Measurements from ENCODE around the gene CYP2W1. TPM values are rescaled to one million over a fixed set of nuclear protein-coding genes. Genes with fewer than 3 reads are reported as not detected.

CYP2W1 gene
- polyA plus RNA-seq, 3 donors: 1.8 to 4.1 (median 2.7) TPM

DNA sequence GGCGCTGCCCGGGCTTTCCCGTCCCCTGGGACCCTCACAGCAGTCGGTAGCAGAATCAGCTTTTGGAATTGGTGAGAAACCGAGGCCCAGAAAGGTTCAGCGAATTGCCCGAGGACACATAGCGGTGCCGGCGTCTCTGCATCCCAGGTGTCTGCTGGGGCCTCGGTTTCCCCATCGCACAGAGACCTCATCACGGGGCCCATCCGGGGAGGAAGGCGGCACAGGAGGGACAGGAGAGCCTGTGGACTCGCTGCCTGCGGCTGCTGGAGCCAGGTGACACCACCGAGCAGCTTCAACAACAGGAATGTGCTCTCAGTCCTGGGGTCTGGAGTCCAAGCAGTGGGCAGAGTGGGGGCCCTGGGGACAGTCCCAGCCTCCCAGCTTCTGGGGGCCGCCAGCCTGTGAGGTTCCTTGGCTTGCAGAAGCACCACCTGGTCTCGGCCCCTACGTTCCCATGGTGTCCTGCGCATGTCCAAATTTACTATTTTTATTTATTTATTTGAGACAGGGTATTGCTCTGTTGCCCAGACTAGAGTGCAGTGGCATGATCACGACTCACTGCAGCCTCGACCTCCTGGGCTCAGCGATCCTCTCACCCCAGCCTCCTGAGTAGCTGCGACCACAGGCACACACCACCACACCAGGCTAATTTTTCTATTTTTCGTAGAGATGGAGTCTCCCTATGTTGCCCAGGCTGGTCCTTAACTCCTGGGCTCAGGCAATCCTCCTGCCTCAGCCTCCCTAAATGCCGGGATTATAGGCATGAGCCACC, 7.1 kb upstream of the CYP2W1 start:
- DNase-seq (ENCODE audit: extremely low read depth in 1 of 11, low read depth in 9 of 11, low spot score in 4 of 11): no peak

- no peak for DNase-seq (ENCODE audit: extremely low read depth in 1 of 11, low read depth in 9 of 11, low spot score in 4 of 11)
Measured at GRCh38 chr7:976901-977325, 6.1 kb upstream of the CYP2W1 start.

DNA sequence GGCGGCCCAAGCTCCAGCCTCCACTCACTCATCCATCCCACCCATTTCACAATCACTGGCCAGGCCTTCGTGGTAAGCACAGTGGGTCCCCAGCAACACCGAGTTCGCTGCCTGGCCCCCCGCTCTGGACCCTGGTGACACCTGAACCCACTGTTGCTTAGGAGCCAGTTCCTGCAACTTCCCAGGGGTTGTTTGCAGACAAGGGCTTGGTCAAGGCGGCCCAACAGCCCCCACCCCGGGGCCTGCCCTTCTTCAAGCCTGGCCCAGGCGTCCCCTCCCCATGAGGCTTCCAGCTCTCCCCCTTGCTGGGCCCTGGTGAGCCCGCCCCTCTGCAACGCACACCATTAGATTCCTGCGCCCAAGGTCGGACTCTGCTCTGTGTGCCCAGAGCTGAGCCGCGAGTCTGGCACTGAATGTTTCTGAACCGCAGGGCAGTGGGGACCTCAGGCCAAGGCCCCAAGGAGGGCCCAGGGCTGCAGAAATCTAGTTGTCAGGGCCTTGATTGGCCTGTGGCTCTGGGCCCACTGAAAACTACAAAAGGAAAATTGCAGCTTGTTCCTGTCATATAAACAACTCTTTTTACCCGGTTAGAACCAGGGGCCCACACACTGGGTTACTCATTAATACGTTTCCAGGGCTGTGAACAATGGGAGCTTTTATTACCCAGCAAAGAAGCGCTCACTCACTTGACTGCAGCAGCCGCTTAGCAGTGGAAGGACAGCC, 5.5 kb upstream of the CYP2W1 start:
- peak in 6 of 11 donors; percentile 56 to 89 (median 75) for DNase-seq (ENCODE audit: extremely low read depth in 1 of 11, low read depth in 9 of 11, low spot score in 4 of 11)

GRCh38 chr7:978049-978346, 5.0 kb upstream of the CYP2W1 start:
- no peak for DNase-seq (ENCODE audit: extremely low read depth in 1 of 11, low read depth in 9 of 11, low spot score in 4 of 11)

- DNase-seq (ENCODE audit: extremely low read depth in 1 of 11, low read depth in 9 of 11, low spot score in 4 of 11): no peak
Measured at GRCh38 chr7:978416-979091, 4.4 kb upstream of the CYP2W1 start.

- no peak for DNase-seq (ENCODE audit: extremely low read depth in 1 of 11, low read depth in 9 of 11, low spot score in 4 of 11)
Measured at GRCh38 chr7:979151-979550, 3.8 kb upstream of the CYP2W1 start.

DNA sequence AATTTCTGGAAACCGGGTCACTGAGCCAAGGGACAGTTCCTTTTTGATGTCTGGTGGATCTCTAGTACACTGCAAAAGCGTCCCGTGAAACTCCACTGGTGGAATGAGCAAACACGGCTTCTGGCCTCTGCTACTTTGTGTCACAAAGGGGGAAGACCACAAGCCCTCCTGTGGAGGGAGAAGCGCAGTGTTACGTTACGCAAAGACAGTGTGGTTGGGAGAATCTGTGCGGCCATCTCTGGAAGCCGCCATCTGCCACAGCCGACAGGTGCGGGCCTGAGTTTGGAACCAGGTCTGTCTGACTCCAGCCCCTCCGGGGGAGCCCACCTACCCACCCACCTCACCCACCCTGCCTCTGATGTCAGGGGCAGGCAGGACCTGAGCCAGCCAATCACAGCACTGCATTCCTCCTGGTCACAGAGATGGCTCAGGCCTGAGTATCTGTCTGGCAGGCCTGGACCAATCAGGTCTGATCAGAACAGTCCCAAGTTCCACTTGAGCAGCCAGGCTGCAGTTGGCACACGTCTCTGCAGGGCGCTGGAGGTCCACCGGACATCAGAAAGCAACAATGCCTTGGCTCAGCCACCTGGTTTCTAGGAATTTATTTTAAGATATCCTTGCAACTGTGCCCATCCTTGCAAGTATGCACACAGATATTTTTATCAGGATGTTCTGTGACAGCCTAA, 3.0 kb upstream of the CYP2W1 start:
- no peak for DNase-seq (ENCODE audit: extremely low read depth in 1 of 11, low read depth in 9 of 11, low spot score in 4 of 11)

GRCh38 chr7:981793-982510, 1.0 kb upstream of the CYP2W1 start:
- no peak for DNase-seq (ENCODE audit: extremely low read depth in 1 of 11, low read depth in 9 of 11, low spot score in 4 of 11)

- DNase-seq (ENCODE audit: extremely low read depth in 1 of 11, low read depth in 9 of 11, low spot score in 4 of 11): no peak
Measured at GRCh38 chr7:982511-983003, 424 bp upstream of the CYP2W1 start.

GRCh38 chr7:983616-984071, 663 bp downstream of the CYP2W1 start:
- DNase-seq (ENCODE audit: extremely low read depth in 1 of 11, low read depth in 9 of 11, low spot score in 4 of 11): no peak

DNA sequence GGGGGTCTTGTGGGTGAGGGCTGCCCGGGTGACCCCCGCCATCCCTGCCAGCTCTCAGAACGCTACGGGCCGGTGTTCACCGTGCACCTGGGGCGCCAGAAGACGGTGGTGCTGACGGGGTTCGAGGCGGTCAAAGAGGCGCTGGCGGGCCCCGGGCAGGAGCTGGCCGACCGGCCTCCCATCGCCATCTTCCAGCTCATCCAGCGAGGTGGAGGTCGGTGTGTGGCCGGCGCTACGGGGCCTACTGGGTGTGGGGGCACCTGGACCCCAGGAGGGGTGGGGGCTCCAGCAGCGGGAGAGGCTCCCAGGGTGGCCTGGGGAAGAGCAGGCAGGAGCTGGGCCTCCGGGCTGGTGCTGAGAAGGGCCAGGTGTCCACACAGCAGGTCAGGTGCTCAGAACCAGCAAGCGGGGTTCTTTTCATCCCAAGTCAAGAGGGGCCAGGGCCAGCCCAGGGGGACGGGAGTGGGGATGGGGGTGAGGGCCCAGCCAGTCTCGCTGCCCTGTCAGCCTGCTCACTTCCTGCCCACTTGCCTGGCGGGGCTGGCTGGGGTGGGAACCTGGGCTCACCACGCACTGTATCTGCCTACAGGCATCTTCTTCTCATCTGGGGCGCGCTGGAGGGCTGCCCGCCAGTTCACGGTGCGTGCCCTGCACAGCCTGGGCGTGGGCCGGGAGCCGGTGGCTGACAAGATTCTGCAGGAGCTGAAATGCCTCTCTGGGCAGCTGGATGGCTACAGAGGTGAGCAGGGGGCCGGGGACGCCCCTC, 1.6 kb downstream of the CYP2W1 start:
- no peak for DNase-seq (ENCODE audit: extremely low read depth in 1 of 11, low read depth in 9 of 11, low spot score in 4 of 11)

GRCh38 chr7:985127-985416, 2.1 kb downstream of the CYP2W1 start:
- DNase-seq (ENCODE audit: extremely low read depth in 1 of 11, low read depth in 9 of 11, low spot score in 4 of 11): no peak

DNA sequence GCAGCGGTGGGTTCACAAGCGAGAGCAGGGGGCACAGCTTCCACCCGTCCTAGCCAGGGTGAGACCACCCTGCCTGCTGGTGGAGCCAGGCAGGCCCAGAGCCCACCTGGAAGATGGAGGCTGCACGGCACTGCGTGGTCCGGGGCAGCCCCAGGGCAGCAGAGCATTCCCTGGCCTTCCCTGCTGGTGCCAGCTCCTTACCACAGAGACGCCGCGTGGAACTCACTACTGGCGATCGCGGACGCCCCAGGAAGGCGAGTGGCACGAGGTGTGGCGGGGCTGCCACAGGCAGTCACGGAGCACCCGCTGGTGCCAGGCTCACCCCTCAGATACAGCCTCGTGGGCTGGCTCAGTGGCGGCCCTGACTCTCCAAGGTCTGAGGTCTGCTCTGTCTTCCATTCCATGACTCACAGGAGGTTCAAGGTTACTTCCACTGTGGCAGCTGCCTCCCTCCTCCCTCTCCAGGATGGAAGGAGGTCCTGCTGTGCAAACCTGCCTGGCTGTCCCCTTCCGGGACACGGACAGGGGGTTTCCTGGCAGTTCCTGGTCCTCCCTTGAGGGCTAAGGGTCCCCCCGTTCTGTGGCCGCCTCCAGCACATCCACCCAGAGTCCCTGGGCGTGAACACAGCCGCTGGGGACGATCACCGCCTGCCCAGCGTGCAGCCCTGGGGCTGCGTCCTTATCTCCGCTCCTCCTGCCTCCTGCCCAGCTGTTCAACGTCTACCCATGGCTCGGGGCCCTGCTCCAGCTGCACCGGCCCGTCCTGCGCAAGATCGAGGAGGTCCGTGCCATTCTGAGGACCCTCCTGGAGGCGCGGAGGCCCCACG, 3.1 kb downstream of the CYP2W1 start:
- no peak for DNase-seq (ENCODE audit: extremely low read depth in 1 of 11, low read depth in 9 of 11, low spot score in 4 of 11)

- no peak for DNase-seq (ENCODE audit: extremely low read depth in 1 of 11, low read depth in 9 of 11, low spot score in 4 of 11)
Measured at GRCh38 chr7:986766-987751, 4.1 kb downstream of the CYP2W1 start.

GRCh38 chr7:987909-988308, 4.9 kb downstream of the CYP2W1 start:
- DNase-seq (ENCODE audit: extremely low read depth in 1 of 11, low read depth in 9 of 11, low spot score in 4 of 11): no peak

DNA sequence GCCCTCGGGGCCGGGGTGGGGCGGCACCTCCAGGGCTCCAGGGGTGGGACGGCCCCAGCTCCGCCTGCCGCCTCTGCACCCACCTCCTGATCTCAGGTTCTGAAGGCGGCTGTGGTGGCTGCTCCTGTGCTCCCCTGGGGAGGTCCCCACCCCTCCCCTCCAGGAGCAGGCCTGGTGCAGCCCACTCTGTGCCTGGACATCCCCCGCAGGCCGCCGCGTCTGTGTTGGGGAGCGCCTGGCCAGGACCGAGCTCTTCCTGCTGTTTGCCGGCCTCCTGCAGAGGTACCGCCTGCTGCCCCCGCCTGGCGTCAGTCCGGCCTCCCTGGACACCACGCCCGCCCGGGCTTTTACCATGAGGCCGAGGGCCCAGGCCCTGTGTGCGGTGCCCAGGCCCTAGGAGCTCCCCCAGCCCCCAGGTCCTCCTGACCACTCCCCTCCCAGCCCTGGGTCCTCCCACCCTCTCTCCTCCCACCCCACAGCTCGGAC, 5.5 kb downstream of the CYP2W1 start:
- no peak for DNase-seq (ENCODE audit: extremely low read depth in 1 of 11, low read depth in 9 of 11, low spot score in 4 of 11)

Data from renal cortex interstitium (tissue), 11 donors.